GM19468 (cell line): ENCODE measurements around the gene ZNF414.
"Not testable (repeated sequence)": the region's sequence is repeated elsewhere in the genome, so short reads cannot be mapped to it uniquely, and the experiment has no call there.

Source experiments
- ATAC-seq: cut with Tn5 transposase; IDR thresholded peaks from one replicate; pipeline ENCODE4 v1.9.1; 2021; ENCODE audit warnings: mild to moderate bottlenecking, moderate library complexity, moderate number of reproducible peaks; ENCODE audit not compliant: unreplicated experiment; ENCODE audit errors: extremely low read depth

Gene ZNF414

DNA sequence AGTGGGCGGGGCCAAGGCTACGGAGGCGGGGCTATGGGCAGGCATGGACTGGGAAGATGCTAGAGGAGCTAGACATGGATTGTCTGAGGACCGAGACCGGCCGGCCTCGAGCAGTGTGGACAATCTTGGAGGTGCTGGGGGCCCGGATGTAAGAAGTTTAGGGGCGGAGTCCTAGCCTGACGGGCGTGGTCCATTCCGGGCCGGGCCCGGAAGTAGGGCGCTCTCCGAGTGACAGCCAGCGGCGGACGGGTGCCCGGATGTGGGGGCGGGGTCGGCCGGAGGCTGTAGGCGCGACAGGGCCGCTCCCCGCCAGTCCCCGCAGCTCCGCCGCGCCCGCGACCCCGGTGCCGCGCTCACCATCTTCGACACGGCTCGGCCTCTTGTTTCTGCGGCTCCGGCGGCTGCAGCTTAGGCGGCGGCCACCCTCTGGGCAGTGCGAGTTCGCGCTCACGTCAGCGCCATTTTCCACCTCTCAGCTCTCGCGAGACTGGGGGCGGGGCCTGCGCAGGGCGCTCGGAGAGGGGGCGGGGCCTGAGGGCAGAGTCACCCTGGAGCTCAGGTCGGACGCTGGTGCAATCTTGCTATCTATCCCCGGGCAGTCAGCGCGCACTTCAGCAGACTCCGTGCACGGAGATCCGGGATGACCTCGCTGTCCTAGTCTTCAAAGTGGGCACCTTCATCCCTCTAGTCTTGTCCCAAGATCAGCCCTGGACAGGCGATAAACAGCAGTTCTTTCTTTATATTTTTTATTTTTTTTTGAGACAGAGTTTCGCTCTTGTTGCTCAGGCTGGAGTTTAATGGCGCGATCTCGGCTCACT, at the start of gene ZNF414:
Gene ZNF414 (minus strand): TSS at position 481 of the 818 bp plus-strand sequence. CDS start 121 bp downstream, at position 360.
- peak; percentile 74 for ATAC-seq

GRCh38 chr19:8561075-8561764, 47.3 kb upstream of the ZNF414 start:
- no peak for ATAC-seq

- no peak for ATAC-seq
These were observed 44.4 kb upstream of the ZNF414 start for GRCh38 chr19:8558325-8558724.

- ATAC-seq: no peak
These were observed 43.8 kb upstream of the ZNF414 start for GRCh38 chr19:8557642-8558238.

GRCh38 chr19:8553729-8554128, 39.8 kb upstream of the ZNF414 start:
- not testable (repeated sequence) for ATAC-seq

GRCh38 chr19:8552810-8553209, 38.8 kb upstream of the ZNF414 start:
- no peak for ATAC-seq

DNA sequence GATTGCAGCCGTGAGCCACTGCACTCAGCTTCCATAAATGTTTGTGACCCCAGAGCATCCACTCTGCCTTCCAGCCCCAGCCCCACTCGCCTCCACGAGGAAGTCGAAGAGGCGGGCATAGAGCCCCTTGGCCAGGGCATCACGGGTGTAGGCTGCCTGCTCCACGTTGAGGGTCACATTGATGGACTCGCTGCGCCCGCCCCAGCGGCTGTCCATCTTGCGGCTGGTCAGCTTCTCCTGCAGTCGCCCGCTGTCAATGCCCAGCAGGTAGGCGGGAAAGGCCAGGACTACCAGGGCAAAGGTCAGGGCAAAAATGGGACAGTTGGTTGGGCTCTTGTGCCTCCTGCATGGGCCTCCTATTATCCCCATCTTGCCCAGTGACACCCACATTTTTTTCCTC, 36.1 kb upstream of the ZNF414 start:
- ATAC-seq: no peak

- ATAC-seq: no peak
These were observed 31.8 kb upstream of the ZNF414 start for GRCh38 chr19:8545743-8546142.

GRCh38 chr19:8544168-8544567, 30.2 kb upstream of the ZNF414 start:
- ATAC-seq: no peak

GRCh38 chr19:8539621-8540149, 25.7 kb upstream of the ZNF414 start:
- ATAC-seq: no peak

DNA sequence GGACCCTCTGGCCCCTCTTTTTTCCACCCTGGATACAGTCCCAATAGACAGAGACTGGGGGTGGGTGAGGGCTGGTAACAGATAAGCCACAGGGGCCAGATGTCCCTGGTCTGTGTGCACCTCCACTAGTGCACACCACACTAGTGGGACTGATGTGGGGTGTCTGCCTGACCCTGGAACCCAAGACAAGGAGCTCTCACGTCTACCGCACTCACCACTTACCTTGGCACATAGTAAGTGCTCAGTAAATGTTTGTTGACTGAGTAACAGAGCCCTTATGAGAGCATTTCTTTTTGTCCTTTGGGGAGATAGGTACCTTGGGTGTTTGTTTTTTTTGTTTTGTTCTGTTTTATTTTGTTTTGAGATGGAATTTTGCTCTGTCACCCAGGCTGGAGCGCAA, 23.1 kb upstream of the ZNF414 start:
- no peak for ATAC-seq

DNA sequence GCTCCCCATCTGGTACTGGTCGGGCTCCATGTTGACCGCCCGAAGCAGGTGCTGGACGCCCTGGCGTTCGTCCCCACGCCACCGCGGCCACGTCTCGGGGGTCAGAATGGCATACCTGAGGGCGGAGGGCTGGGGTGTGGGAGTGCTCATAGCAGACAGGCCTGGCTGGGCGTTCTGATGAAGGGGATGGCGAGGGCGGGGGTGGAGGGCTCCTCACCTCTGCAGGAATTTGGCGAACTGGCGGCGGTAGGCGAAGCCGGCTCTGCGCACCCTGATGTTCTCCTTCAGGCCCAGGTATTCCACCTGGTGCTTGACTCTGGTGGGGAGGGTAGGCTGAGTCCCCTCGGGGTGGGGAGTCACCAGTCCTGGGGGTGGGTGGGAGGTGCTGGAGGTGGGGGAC, 22.3 kb upstream of the ZNF414 start:
- ATAC-seq: no peak

GRCh38 chr19:8532225-8532624, 18.3 kb upstream of the ZNF414 start:
- ATAC-seq: no peak

GRCh38 chr19:8531470-8531869, 17.5 kb upstream of the ZNF414 start:
- no peak for ATAC-seq

DNA sequence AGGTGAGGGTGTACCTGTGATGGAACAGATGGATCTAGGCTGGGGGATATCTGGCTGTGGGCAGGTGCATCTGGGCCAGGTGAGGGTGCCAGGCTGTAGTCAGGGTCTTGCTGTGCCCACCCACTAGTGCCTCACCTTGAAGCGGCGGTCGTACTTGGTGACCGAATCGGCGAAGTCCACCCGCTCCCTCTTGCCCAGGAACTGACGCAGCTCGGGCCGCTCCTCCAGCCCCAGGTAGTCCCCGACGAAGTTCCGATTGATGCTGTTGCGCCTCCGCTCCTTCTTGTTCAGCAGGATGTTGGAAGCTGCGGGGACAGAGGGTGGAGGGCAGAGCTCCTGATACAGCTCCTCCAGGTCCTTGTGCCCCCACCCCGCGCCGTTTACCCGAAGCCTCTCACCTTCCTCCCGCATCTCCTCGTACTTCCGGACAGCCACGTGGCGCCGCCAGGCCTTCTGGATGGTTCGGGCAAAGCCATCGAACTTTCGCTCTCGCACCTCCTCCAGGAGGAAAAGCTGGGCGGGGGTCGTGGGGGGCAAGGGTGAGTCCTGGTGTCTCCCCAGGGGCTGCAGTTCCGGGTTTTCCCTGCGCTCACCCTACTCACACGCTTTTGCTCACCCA, 16.2 kb upstream of the ZNF414 start:
- ATAC-seq: no peak

- no peak for ATAC-seq
These were observed 15.5 kb upstream of the ZNF414 start for GRCh38 chr19:8529369-8530006.

DNA sequence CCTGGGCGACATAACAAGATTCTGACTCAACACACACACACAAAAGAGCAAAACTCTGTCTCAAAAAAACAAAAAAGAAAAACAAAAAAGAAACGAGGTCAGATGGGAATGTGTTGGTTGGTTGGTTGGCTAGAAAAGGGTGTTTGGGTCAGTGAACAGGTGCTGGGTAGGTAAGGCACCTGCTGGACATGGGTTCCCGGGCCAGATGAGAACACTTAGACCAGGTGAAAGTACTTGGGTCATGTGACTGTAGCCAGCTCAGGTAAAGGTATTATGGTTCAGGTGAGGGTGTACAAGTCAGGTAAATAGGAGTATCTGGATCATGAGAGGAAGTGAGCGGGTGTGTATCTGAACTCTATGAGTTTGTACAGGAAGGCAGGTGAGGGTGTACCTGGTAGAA, 14.5 kb upstream of the ZNF414 start:
- ATAC-seq: no peak

- no peak for ATAC-seq
These were observed 12.6 kb upstream of the ZNF414 start for GRCh38 chr19:8526345-8527091.

DNA sequence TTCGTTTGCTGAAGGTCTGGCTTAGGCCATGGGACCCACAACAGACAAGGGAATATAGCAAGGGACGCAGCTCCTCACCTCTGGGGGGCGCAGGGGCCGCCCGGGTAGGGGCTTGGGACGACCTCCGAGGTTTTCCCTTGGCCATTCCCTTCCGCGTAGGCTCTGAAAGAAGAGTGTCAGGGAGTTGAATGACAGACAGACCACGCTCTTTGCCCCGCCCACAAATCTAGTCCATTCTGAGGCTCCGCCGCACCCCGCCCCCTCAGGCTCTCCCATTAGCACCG, 11.4 kb upstream of the ZNF414 start:
- ATAC-seq: no peak

DNA sequence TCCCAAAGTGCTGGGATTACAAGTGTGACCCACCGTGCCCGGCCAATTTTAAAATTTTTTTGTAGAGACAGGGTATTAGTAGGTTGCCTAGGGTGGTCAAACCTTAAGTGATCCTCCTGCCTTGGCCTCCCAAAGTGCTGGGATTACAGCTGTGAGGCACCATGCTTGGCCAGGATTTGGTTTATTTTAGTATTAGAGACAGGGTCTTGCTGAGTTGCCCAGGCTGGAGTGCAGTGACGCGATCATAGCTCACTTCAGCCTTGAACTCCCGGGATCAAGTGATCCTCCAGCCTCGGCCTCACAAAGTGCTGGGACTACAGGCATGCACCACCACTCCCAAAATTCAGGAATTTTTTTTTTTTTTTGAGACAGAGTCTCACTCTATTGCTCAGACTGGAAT, 5.4 kb upstream of the ZNF414 start:
- no peak for ATAC-seq
